ENCODE measurements around the gene TMTC2. TPM values are rescaled to one million over a fixed set of nuclear protein-coding genes. Genes with fewer than 3 reads are reported as not detected.

TMTC2 gene
- total and polyA plus RNA-seq, 4 experiments from 2014 or later, result 0.09 to 8.2 (median 4.2) TPM

DNA sequence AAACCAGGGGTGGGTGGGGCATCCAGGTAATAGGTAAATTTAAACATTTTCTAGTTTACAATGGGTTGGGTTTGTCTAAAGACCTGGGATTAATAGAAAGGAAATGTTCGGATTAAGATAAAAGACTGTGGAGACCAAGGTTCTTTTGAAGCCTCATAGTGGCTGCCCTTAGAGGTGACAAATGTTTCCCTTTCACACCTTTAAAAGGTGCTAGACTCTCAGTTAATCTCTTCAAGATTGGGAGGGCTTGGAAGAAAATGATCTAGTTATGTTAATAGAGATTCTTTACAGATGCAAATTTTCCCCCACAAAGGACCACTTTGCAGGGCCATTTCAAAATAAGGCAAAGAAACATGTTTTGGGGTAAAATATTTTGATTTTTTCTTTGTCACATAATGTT lies 39.0 kb downstream of the TMTC2 start:
- intact Hi-C loops (cut with micrococcal nuclease), result no loop called here

DNA sequence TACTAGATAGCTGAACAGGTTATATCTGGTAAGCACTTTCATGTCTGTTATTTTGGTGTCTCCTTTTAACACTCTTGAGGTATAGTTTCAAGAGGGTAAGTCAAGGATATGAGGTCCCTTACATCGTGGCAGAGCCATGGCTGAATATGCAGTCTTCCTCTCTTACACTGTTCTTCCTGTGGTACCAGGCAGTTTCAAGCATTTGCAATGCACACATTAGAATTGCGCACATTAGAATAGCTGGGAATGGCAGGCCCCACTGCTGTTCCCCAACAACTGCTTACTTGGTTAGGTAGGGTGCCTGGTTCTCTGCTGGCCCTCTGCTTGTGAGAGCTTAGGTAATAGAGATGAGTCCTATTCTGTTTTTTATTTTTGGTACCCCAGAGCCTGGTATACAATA lies 41.2 kb downstream of the TMTC2 start:
- Histone ChIP-seq H3K27me3 (ENCODE audit: insufficient read depth, low read length) (no peaks in the 10 kb centered on the region), H3K4me3 (ENCODE audit: low read length in 2 of 2) (no peak overlapping the region), H3K27ac (ENCODE audit: low read depth, low read length) (no peak overlapping the region), H3K36me3 (ENCODE audit: insufficient read depth, low read length) (no peaks in the 10 kb centered on the region), H3K4me1 (ENCODE audit: insufficient read depth, low read length) (no peaks in the 10 kb centered on the region), H3K9me3 (ENCODE audit: control insufficient read depth in 1 of 2, low read length in 2 of 2) (no peaks in the 10 kb centered on the region)
- intact Hi-C loops (cut with micrococcal nuclease), result no loop called here
- CTCF ChIA-PET (ENCODE audit: partially characterized antibody), result no interaction called here
- Mint-ChIP-seq H3K27me3 (no peaks in the 10 kb centered on the region), H3K36me3 (peaks cover 1 to 14% of the 10 kb centered on the region in 2 donors), H3K27ac (no peak overlapping the region), H3K4me3 (no peak overlapping the region), H3K4me1 (peaks cover 0 to under 1% (median 0%) of the 10 kb centered on the region in 4 donors), H3K9me3 (no peaks in the 10 kb centered on the region)
- POLR2A ChIA-PET (ENCODE audit: partially characterized antibody), result no interaction called here
- DNase-seq, result no peak

More for the DNA sequence above, 39.0 kb downstream of the TMTC2 start:
- no peak overlapping the region for H3K27ac ChIP-seq (ENCODE audit: low read depth, low read length)
- H3K27me3 Mint-ChIP-seq, result no peaks in the 10 kb centered on the region
- no peaks in the 10 kb centered on the region for H3K4me1 ChIP-seq (ENCODE audit: insufficient read depth, low read length)
- no peak for DNase-seq
- H3K4me3 ChIP-seq (ENCODE audit: low read length in 2 of 2), result no peak overlapping the region
- no peaks in the 10 kb centered on the region for H3K9me3 Mint-ChIP-seq
- no peak overlapping the region for H3K4me3 Mint-ChIP-seq
- H3K36me3 Mint-ChIP-seq, result peaks cover 1 to 14% of the 10 kb centered on the region in 2 donors
- H3K27me3 ChIP-seq (ENCODE audit: insufficient read depth, low read length), result no peaks in the 10 kb centered on the region
- no peaks in the 10 kb centered on the region for H3K9me3 ChIP-seq (ENCODE audit: control insufficient read depth in 1 of 2, low read length in 2 of 2)
- H3K4me1 Mint-ChIP-seq, result peaks cover 0 to 3% (median 0%) of the 10 kb centered on the region in 4 donors
- no peak overlapping the region for H3K27ac Mint-ChIP-seq
- no peaks in the 10 kb centered on the region for H3K36me3 ChIP-seq (ENCODE audit: insufficient read depth, low read length)
- ChIA-PET CTCF (ENCODE audit: partially characterized antibody) (interaction anchor here (3.0 kb wide), 1 partner anchor 41 kb away, joined by 6 read pairs; no protein-coding TSS in a partner anchor), POLR2A (ENCODE audit: partially characterized antibody) (no interaction called here)

DNA sequence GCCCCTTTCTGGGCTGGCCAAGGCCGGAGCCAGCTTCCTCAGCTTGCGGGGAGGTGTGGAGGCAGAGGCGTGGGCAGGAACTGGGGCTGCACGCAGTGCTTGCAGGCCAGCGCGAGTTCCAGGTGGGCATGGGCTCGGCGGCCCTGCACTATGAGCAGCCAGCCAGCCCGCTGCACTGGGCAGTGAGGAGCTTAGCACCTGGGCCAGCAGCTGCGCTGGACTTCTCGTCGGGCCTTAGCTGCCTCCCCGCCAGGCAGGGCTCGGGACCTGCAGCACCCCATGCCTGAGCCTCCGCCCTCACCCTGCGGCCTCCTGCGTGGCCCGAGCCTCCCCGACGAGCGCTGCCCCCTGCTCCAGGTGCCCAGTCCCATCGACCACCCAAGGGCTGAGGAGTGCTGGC lies 42.0 kb downstream of the TMTC2 start:
- ChIA-PET CTCF (ENCODE audit: partially characterized antibody) (no interaction called here), POLR2A (ENCODE audit: partially characterized antibody) (no interaction called here)
- Mint-ChIP-seq H3K27ac (no peak overlapping the region), H3K4me3 (no peak overlapping the region), H3K27me3 (no peaks in the 10 kb centered on the region), H3K36me3 (peaks cover 1 to 23% of the 10 kb centered on the region in 2 donors), H3K9me3 (no peaks in the 10 kb centered on the region), H3K4me1 (no peaks in the 10 kb centered on the region)
- no peaks in the 10 kb centered on the region for H3K36me3 ChIP-seq (ENCODE audit: insufficient read depth, low read length)
- intact Hi-C loops (cut with micrococcal nuclease), result no loop called here
- no peaks in the 10 kb centered on the region for H3K9me3 ChIP-seq (ENCODE audit: control insufficient read depth in 1 of 2, low read length in 2 of 2)
- DNase-seq, result no peak
- no peak overlapping the region for H3K4me3 ChIP-seq (ENCODE audit: low read length in 2 of 2)
- H3K27ac ChIP-seq (ENCODE audit: low read depth, low read length), result no peak overlapping the region
- no peaks in the 10 kb centered on the region for H3K4me1 ChIP-seq (ENCODE audit: insufficient read depth, low read length)
- no peaks in the 10 kb centered on the region for H3K27me3 ChIP-seq (ENCODE audit: insufficient read depth, low read length)

DNA sequence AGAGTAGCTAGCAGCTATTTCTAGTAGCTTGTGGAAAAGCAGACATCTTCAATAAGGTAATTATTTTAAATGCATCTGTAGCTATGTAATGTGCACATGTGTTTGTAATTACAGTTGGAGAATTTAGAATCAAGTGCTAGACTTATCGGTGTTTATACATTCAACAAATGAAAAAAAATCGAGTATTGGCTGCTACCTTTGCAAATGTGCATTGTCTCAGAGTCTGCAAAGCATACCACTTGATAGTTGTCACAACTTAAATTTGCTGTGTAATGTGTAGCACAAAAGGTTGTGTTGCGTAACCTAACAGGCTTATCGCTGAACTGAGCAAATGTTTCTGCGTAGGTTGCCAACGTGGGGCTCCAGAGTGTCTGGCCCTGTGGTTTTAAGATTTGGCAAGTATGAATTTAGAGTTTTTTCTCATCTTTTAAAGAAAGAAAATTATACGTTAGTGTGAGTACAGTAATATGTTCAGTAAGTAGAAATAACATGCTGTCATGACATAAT lies 44.3 kb downstream of the TMTC2 start:
- intact Hi-C loops (cut with micrococcal nuclease), result no loop called here
- no peaks in the 10 kb centered on the region for H3K9me3 Mint-ChIP-seq
- Histone ChIP-seq H3K27ac (ENCODE audit: low read depth, low read length) (no peak overlapping the region), H3K36me3 (ENCODE audit: insufficient read depth, low read length) (no peaks in the 10 kb centered on the region), H3K9me3 (ENCODE audit: control insufficient read depth in 1 of 2, low read length in 2 of 2) (no peaks in the 10 kb centered on the region), H3K4me1 (ENCODE audit: insufficient read depth, low read length) (no peaks in the 10 kb centered on the region), H3K27me3 (ENCODE audit: insufficient read depth, low read length) (no peaks in the 10 kb centered on the region), H3K4me3 (ENCODE audit: low read length in 2 of 2) (no peak overlapping the region)
- ChIA-PET POLR2A (ENCODE audit: partially characterized antibody) (no interaction called here), CTCF (ENCODE audit: partially characterized antibody) (no interaction called here)
- no peak overlapping the region for H3K27ac Mint-ChIP-seq
- H3K4me3 Mint-ChIP-seq, result no peak overlapping the region
- H3K27me3 Mint-ChIP-seq, result no peaks in the 10 kb centered on the region
- peaks cover 1 to 18% of the 10 kb centered on the region in 2 donors for H3K36me3 Mint-ChIP-seq
- no peak for DNase-seq
- no peaks in the 10 kb centered on the region for H3K4me1 Mint-ChIP-seq

DNA sequence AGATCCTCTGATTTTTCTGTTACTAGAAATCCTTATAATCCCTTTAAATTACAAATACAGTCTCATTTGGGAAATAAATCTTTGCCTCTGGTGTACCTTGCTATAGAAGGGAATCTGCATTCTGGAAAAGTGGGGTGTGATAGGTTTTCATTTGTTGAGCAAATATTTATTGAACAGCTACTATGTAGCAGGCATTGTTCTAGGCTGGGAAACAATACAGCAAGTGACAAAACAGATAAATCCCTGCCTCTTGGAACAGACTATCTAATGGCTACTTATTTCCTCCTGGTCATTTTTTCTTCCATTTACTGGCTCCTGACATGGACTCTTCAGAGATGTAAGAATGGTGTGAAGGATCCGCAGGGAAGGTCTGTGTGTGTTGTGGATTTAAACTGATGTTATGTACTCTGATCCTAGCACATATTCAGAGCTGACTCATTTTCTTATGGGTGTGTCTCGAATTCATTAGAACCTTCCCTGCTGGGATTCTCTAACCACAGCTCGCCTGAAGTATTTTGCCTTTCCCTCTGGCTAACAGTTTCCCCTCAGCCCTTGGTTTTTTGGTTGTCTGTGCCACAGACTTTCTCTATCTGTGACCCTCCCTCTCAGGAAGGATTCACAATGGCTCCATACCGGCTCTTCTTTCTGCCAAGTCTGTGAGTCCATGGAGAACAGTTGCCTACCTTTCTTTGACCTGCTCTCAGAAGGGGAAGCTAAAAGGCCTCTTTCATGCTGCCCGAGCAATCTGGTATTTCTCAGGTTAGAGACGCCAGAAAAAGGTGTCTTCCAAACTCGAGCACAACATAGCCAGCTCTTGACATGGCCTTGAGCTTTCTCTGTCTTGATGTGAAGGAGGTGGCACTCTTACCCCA lies 53.7 kb downstream of the TMTC2 start:
- H3K4me3 ChIP-seq (ENCODE audit: low read length in 2 of 2), result no peak overlapping the region
- H3K4me1 ChIP-seq (ENCODE audit: insufficient read depth, low read length), result no peaks in the 10 kb centered on the region
- intact Hi-C loops (cut with micrococcal nuclease), result no loop called here
- H3K36me3 Mint-ChIP-seq, result peaks cover 2 to 16% of the 10 kb centered on the region in 2 donors
- no peak overlapping the region for H3K4me3 Mint-ChIP-seq
- CTCF ChIA-PET (ENCODE audit: partially characterized antibody), result no interaction called here
- no peaks in the 10 kb centered on the region for H3K27me3 ChIP-seq (ENCODE audit: insufficient read depth, low read length)
- H3K27ac ChIP-seq (ENCODE audit: low read depth, low read length), result no peak overlapping the region
- H3K27ac Mint-ChIP-seq, result no peak overlapping the region
- H3K9me3 Mint-ChIP-seq, result peaks cover 0 to 2% (median 0%) of the 10 kb centered on the region in 8 donors
- peaks cover 0 to 1% (median 0%) of the 10 kb centered on the region in 4 donors for H3K4me1 Mint-ChIP-seq
- no peaks in the 10 kb centered on the region for H3K9me3 ChIP-seq (ENCODE audit: control insufficient read depth in 1 of 2, low read length in 2 of 2)
- no peaks in the 10 kb centered on the region for H3K36me3 ChIP-seq (ENCODE audit: insufficient read depth, low read length)
- H3K27me3 Mint-ChIP-seq, result no peaks in the 10 kb centered on the region
- no peak for DNase-seq
- POLR2A ChIA-PET (ENCODE audit: partially characterized antibody), result no interaction called here

DNA sequence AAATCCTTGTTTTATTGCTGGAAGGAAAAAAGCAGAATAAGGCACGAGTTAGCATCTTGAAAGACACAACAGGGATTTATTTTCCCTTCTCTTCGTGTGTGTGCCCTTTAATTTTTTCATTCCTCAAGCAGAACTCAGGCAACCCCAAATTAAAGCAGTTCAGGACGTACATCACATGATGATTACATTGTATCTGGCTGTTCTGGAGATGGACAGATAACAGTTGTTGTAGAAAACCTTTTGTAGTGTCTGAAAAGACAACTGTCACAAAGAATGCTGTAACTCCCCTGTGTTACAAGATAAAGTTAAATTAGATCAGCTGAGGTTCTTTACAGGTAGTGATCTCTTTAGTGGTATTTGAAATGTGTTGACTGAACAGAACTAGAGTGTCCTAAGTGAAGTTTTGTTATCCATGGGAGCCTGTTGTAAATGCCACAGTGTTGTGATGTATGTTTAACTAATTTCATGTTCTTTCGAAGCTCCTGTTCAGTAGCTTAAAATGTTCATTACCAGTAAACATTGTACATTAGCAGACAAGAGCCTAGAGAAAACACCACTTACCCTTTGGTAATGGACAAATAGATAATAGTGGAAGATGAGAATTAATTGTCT lies 58.5 kb downstream of the TMTC2 start:
- no peaks in the 10 kb centered on the region for H3K27me3 ChIP-seq (ENCODE audit: insufficient read depth, low read length)
- H3K9me3 Mint-ChIP-seq, result peaks cover 0 to 6% (median 0%) of the 10 kb centered on the region in 8 donors
- POLR2A ChIA-PET (ENCODE audit: partially characterized antibody), result no interaction called here
- no peaks in the 10 kb centered on the region for H3K36me3 ChIP-seq (ENCODE audit: insufficient read depth, low read length)
- H3K27me3 Mint-ChIP-seq, result no peaks in the 10 kb centered on the region
- H3K4me1 Mint-ChIP-seq, result peaks cover 0 to 1% (median 0%) of the 10 kb centered on the region in 4 donors
- H3K36me3 Mint-ChIP-seq, result peaks cover 2 to 8% of the 10 kb centered on the region in 2 donors
- no peak overlapping the region for H3K4me3 Mint-ChIP-seq
- intact Hi-C loops (cut with micrococcal nuclease), result no loop called here
- no peaks in the 10 kb centered on the region for H3K9me3 ChIP-seq (ENCODE audit: control insufficient read depth in 1 of 2, low read length in 2 of 2)
- no peak overlapping the region for H3K27ac Mint-ChIP-seq
- no peak overlapping the region for H3K4me3 ChIP-seq (ENCODE audit: low read length in 2 of 2)
- H3K27ac ChIP-seq (ENCODE audit: low read depth, low read length), result no peak overlapping the region
- H3K4me1 ChIP-seq (ENCODE audit: insufficient read depth, low read length), result no peaks in the 10 kb centered on the region
- CTCF ChIA-PET (ENCODE audit: partially characterized antibody), result no interaction called here
- DNase-seq, result no peak

DNA sequence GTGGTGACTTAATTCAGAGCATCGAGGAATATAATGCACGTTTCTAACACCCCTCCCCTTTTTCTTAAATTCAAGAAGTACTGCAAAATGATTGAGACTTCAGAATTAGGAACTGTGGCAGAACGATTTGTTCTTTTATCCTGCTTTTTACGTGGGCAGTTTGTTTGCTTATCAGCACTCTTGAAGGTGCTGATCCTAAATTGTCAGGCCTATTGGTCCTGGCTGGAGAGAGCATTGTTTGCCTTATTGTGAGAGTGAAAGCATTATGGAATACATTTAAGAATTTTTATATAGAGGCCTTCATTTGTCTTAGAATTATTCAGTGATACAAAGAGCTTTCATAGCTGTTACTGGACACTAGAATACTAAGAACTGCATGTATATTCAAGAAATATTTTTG lies 59.1 kb downstream of the TMTC2 start:
- H3K36me3 Mint-ChIP-seq, result peaks cover 2 to 12% of the 10 kb centered on the region in 2 donors
- peaks cover 0 to 1% (median 0%) of the 10 kb centered on the region in 4 donors for H3K4me1 Mint-ChIP-seq
- Histone ChIP-seq H3K27me3 (ENCODE audit: insufficient read depth, low read length) (no peaks in the 10 kb centered on the region), H3K9me3 (ENCODE audit: control insufficient read depth in 1 of 2, low read length in 2 of 2) (no peaks in the 10 kb centered on the region), H3K4me3 (ENCODE audit: low read length in 2 of 2) (no peak overlapping the region), H3K4me1 (ENCODE audit: insufficient read depth, low read length) (no peaks in the 10 kb centered on the region), H3K27ac (ENCODE audit: low read depth, low read length) (no peak overlapping the region), H3K36me3 (ENCODE audit: insufficient read depth, low read length) (no peaks in the 10 kb centered on the region)
- POLR2A ChIA-PET (ENCODE audit: partially characterized antibody), result no interaction called here
- no peak for DNase-seq
- peaks cover 0 to 6% (median 0%) of the 10 kb centered on the region in 8 donors for H3K9me3 Mint-ChIP-seq
- no peak overlapping the region for H3K27ac Mint-ChIP-seq
- CTCF ChIA-PET (ENCODE audit: partially characterized antibody), result interaction anchor here (0.6 to 1.1 kb wide), 2 partner anchors 14 to 259 kb away, joined by 3 read pairs; no protein-coding TSS in a partner anchor
- intact Hi-C loops (cut with micrococcal nuclease), result no loop called here
- no peak overlapping the region for H3K4me3 Mint-ChIP-seq
- no peaks in the 10 kb centered on the region for H3K27me3 Mint-ChIP-seq
